Upper lobe of right lung (tissue), 1 donor: ENCODE data around the gene EXOC4. TPM values are rescaled to one million over a fixed set of nuclear protein-coding genes. Genes with fewer than 3 reads are reported as not detected.

Source experiments
- ATAC-seq: fragments of 200-7000 bp; cut with Tn5 transposase; one replicate; pipeline ENCODE4 v1.9.1; 2020; ENCODE audit warnings: mild to moderate bottlenecking, moderate library complexity
- DNase-seq: peaks from one replicate; pipeline ENCODE4 v3.0.0-alpha.2; 2020
- H3K27ac ChIP-seq: fragments of 200-600 bp; one replicate; pipeline ENCODE4 v1.8.0; 2022
- H3K27me3 ChIP-seq: fragments of 200-600 bp; one replicate; pipeline ENCODE4 v1.8.0; 2022; ENCODE audit warnings: mild to moderate bottlenecking
- H3K36me3 ChIP-seq: fragments of 200-600 bp; one replicate; pipeline ENCODE4 v1.8.0; 2022
- H3K4me1 ChIP-seq: fragments of 200-600 bp; one replicate; pipeline ENCODE4 v1.8.0; 2022
- H3K4me3 ChIP-seq: fragments of 200-600 bp; one replicate; pipeline ENCODE4 v1.8.0; 2022; ENCODE audit warnings: mild to moderate bottlenecking
- H3K9me3 ChIP-seq: fragments of 200-600 bp; one replicate; pipeline ENCODE4 v1.8.0; 2022
- intact Hi-C: fragments of 100-400 bp; cut with DNase I; formaldehyde crosslinking; loops from one replicate; pipeline ENCODE4 v1.11.0; 2022
- total RNA-seq: library from RNA; stranded (reverse); fragmentation: NEBNext Ultra II Directional; extraction: Animal tissue kit (Norgen Biotek cat#: 25700); gene quantifications from one replicate; pipeline ENCODE4 v1.2.1, GENCODE V29; 2021
- TF ChIP-seq, protein P1 (sequence below): fragments of 200-600 bp; IDR thresholded peaks from one replicate; pipeline ENCODE4 v1.8.0; 2022; ENCODE audit warnings: antibody characterized with exemption
- donor health status: DM: no; HTN: yes; CAD: no; lungs with severe emphysema.

EXOC4 gene
- total RNA-seq, 1 donor from 2014 or later = 73.5 TPM

GRCh38 chr7:133398506-133398905 lies 145.6 kb downstream of the EXOC4 start:
- no peak for DNase-seq
- TF ChIP-seq, protein P1, sequence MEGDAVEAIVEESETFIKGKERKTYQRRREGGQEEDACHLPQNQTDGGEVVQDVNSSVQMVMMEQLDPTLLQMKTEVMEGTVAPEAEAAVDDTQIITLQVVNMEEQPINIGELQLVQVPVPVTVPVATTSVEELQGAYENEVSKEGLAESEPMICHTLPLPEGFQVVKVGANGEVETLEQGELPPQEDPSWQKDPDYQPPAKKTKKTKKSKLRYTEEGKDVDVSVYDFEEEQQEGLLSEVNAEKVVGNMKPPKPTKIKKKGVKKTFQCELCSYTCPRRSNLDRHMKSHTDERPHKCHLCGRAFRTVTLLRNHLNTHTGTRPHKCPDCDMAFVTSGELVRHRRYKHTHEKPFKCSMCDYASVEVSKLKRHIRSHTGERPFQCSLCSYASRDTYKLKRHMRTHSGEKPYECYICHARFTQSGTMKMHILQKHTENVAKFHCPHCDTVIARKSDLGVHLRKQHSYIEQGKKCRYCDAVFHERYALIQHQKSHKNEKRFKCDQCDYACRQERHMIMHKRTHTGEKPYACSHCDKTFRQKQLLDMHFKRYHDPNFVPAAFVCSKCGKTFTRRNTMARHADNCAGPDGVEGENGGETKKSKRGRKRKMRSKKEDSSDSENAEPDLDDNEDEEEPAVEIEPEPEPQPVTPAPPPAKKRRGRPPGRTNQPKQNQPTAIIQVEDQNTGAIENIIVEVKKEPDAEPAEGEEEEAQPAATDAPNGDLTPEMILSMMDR = no peak
- Histone ChIP-seq H3K36me3 (no peaks in the 10 kb centered on the region), H3K27ac (no peak overlapping the region), H3K4me3 (no peak overlapping the region), H3K4me1 (no peaks in the 10 kb centered on the region), H3K9me3 (no peaks in the 10 kb centered on the region), H3K27me3 (no peaks in the 10 kb centered on the region)
- no peak for ATAC-seq
- intact Hi-C loops = no loop called here

GRCh38 chr7:133401225-133401624 lies 148.3 kb downstream of the EXOC4 start:
- DNase-seq (no peak), ATAC-seq (no peak)
- TF ChIP-seq, protein P1 = no peak
- H3K9me3 ChIP-seq = no peaks in the 10 kb centered on the region
- H3K27ac ChIP-seq = no peak overlapping the region
- H3K36me3 ChIP-seq = no peaks in the 10 kb centered on the region
- intact Hi-C loops = no loop called here
- no peak overlapping the region for H3K4me3 ChIP-seq
- H3K27me3 ChIP-seq = no peaks in the 10 kb centered on the region
- H3K4me1 ChIP-seq = no peaks in the 10 kb centered on the region

- Histone ChIP-seq H3K9me3 (no peaks in the 10 kb centered on the region), H3K36me3 (no peaks in the 10 kb centered on the region), H3K4me3 (no peak overlapping the region), H3K27me3 (no peaks in the 10 kb centered on the region), H3K27ac (no peak overlapping the region), H3K4me1 (no peaks in the 10 kb centered on the region)
- intact Hi-C loops = no loop called here
- no peak for ATAC-seq
- TF ChIP-seq, protein P1 = no peak
- DNase-seq = no peak
Observed at GRCh38 chr7:133408212-133408611, 155.3 kb downstream of the EXOC4 start.

- no peaks in the 10 kb centered on the region for H3K9me3 ChIP-seq
- H3K4me3 ChIP-seq = no peak overlapping the region
- no peaks in the 10 kb centered on the region for H3K27me3 ChIP-seq
- no peak for DNase-seq
- H3K27ac ChIP-seq = no peak overlapping the region
- no peaks in the 10 kb centered on the region for H3K4me1 ChIP-seq
- no peaks in the 10 kb centered on the region for H3K36me3 ChIP-seq
- no peak for ATAC-seq
- TF ChIP-seq, protein P1 = no peak
- intact Hi-C loops = no loop called here
Observed at GRCh38 chr7:133409421-133409820, 156.5 kb downstream of the EXOC4 start.

DNA sequence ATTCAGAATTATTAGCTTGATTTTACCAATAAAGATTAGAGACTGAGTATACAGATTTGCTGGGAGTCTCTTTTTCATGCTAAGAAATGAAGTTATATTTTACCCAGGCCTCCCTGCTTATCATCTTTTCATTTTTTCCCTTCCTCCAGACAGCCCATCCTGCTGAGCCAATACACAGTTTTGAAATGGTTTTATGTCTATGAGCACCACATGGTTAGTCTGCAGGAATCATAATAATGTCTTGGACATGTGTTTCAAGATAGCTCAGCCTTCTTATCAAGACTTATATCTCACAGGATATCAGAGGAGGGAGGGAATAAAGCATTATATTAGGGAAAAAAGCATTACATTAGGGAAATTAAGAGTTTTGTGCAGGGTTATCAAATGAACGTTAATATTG lies 157.1 kb downstream of the EXOC4 start:
- no peak for DNase-seq
- no peaks in the 10 kb centered on the region for H3K9me3 ChIP-seq
- no peaks in the 10 kb centered on the region for H3K27me3 ChIP-seq
- no peak overlapping the region for H3K4me3 ChIP-seq
- intact Hi-C loops = no loop called here
- H3K4me1 ChIP-seq = no peaks in the 10 kb centered on the region
- H3K36me3 ChIP-seq = no peaks in the 10 kb centered on the region
- TF ChIP-seq, protein P1 = no peak
- no peak for ATAC-seq
- no peak overlapping the region for H3K27ac ChIP-seq

GRCh38 chr7:133411395-133411794 lies 158.5 kb downstream of the EXOC4 start:
- ATAC-seq = no peak
- intact Hi-C loops = no loop called here

More at GRCh38 chr7:133411395-133411794, 158.5 kb downstream of the EXOC4 start:
- TF ChIP-seq, protein P1 = no peak
- no peaks in the 10 kb centered on the region for H3K27me3 ChIP-seq
- H3K4me1 ChIP-seq = no peaks in the 10 kb centered on the region
- H3K36me3 ChIP-seq = no peaks in the 10 kb centered on the region
- no peaks in the 10 kb centered on the region for H3K9me3 ChIP-seq
- no peak overlapping the region for H3K4me3 ChIP-seq
- no peak for DNase-seq
- no peak overlapping the region for H3K27ac ChIP-seq
